HG03571 (cell line): ENCODE measurements around the gene ARHGAP32.
"Not testable (repeated sequence)": the region's sequence is repeated elsewhere in the genome, so short reads cannot be mapped to it uniquely, and the experiment has no call there.

Source experiments
- ATAC-seq: cut with Tn5 transposase; IDR thresholded peaks from one replicate; pipeline ENCODE4 v1.9.1; 2021; ENCODE audit not compliant: unreplicated experiment

The ARHGAP32 gene

GRCh38 chr11:129204150-129204838 is 12.2 kb upstream of the ARHGAP32 start:
- ATAC-seq: no peak

DNA sequence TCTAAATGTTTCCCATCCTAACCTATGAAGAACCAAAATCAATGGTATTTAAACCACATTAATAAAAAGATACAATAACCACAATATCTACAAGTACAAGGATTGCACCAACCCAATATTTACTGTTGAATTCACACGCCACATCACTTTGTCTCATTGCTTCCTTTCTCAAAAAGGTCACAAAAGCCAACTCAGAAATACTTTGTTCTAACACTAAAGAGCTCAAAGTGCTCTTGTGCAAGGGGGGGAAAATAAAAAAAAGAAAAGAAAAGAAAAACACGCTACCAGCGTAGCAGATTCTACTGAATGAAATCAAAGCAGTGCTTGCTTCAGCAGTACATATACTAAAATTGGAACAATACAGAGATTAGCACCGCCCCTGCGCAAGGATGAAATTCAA is 10.5 kb upstream of the ARHGAP32 start:
- no peak for ATAC-seq

DNA sequence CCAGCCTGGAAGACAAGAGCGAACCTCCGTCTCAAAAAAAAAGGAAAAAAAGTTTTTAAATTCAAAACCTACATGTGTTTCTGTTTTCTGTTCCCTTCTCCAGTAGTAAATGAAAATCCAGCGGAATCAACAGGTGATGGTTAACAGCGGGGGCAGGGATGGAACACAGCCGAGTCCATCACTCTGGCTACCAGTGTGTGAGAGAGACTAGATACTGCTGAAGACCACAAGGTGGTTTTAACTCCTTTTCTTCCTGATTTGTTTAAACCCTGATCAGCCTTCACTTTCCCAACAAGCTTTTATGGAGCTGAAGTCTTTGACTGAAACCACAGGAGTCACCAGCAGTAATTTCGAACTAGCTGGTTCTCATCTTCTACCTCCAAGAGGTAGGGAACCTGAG is 3.6 kb upstream of the ARHGAP32 start:
- ATAC-seq: no peak

DNA sequence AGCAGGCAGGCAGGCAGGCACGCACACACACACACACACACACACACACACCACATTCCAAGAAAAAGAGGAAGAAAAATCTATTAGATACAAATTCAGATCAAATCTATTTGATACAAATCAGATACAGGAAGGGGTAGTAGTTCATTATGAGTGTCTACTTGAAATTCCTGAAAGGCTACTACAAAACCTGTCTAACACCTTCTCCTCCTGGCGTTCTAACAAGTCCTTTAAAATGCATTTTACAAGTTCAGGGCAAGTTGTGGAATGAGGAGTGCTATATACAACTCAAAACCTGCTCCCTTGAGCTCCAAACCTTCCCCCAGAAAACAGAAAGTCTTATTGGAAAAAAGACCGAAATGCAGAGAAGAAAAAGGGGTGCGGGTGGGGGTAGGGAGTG is 476 bp downstream of the ARHGAP32 start:
- no peak for ATAC-seq

DNA sequence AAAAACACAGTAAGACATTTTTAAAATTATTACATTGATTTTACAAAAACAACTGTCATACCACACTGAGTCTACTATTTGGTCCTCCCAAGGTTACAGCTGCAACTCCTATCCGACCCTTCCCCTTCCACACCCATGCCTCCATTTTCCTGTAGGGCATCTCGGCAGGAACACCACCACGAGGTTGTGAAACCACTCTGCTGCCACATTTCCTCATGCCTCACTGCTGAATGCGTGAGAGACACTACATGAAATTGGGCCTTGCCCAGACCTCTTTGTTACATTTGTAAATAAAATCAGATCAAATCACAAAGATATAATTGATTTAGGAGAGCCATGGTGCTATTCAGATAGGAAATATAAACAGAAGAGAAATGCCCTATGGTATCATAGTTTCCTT is 2.0 kb downstream of the ARHGAP32 start:
- no peak for ATAC-seq

- no peak for ATAC-seq
These were observed 2.5 kb downstream of the ARHGAP32 start for GRCh38 chr11:129189646-129190045.

DNA sequence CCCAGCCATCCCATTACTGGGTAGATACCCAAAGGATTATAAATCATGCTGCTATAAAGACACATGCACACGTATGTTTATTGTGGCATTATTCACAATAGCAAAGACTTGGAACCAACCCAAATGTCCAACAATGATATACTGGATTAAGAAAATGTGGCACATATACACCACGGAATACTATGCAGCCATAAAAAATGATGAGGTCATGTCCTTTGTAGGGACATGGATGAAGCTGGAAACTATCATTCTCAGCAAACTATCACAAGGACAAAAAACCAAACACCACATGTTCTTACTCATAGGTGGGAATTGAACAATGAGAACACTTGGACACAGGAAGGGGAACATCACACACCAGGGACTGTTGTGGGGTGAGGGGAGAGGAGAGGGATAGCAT is 7.0 kb downstream of the ARHGAP32 start:
- ATAC-seq: not testable (repeated sequence)

- no peak for ATAC-seq
These were observed 7.5 kb downstream of the ARHGAP32 start for GRCh38 chr11:129184581-129184980.

- no peak for ATAC-seq
These were observed 24.8 kb downstream of the ARHGAP32 start for GRCh38 chr11:129167315-129167714.

- ATAC-seq: no peak
These were observed 28.4 kb downstream of the ARHGAP32 start for GRCh38 chr11:129163714-129164164.

GRCh38 chr11:129157080-129157479 is 35.0 kb downstream of the ARHGAP32 start:
- ATAC-seq: not testable (repeated sequence)

GRCh38 chr11:129155745-129156144 is 36.4 kb downstream of the ARHGAP32 start:
- ATAC-seq: no peak

- ATAC-seq: no peak
These were observed 43.6 kb downstream of the ARHGAP32 start for GRCh38 chr11:129148487-129148886.

DNA sequence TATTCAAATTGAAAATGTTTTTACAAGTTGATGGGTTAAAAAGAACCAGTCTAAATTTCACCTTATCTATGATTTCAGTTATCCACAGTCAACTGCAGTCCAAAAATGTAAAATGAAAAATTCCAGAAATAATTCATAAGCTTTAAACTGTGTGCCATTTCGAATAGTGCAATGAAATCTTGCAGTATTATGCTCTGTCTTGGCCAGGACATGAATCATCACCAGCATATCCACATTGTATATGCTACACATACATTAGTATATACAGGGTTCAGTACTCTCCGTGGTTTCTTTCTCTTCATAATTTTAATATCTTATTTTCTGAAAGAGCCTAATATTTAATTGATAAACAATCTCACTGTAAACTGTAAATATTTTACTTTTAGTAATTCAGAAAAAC is 45.9 kb downstream of the ARHGAP32 start:
- no peak for ATAC-seq

DNA sequence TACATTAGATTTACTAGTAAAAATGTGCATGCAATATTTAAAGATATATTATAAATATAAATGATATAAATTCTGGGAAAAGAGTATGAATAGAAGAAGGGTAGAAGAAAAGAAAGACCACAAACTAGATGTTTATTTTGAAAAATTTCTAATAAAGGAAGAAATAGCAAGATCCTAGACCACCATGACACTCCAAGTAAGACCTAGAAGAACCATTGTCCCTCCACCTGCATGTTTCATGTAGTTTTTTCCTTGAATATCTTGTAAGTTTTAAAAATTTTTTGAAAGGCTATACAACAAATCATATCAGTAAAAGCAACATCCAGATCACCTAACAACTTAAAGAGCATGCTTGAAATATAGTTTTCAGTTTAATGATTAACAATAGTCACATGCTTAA is 46.8 kb downstream of the ARHGAP32 start:
- ATAC-seq: no peak

DNA sequence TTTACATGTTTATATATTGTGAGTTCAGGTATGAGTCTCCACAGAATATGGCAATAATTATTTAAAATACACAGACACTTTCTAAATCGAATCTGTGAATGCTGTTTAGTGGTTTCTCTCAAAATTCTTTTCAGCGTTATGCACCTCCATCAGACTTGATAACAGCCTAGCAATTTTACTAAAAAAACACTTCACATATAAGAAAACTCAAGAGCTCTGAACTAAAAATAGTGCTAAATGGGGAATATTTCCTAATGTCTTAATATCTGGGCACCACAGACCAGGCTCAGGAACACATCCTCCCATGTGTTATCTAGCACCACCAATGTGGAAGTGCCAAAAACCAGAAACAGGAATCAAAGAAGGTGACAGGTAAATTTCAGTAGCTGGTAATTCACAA is 47.9 kb downstream of the ARHGAP32 start:
- no peak for ATAC-seq

DNA sequence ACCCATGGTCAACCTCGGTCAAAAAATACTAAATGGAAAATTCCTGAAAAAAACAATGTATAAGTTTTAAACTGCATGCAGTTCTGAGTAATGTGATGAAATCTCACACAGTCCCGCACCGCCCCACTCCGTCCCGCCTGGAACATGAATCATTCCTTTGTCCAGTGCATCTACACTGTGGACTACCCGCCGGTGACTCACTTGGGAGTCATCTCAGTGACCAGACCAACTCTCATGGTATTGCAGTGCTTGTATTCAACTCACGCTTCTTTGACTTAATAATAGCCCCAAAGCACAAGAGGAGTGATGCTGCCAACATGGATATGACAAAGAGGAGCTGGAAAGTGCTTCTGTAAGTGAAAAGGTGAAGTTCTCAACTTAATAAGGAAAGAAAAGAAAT is 48.8 kb downstream of the ARHGAP32 start:
- no peak for ATAC-seq

DNA sequence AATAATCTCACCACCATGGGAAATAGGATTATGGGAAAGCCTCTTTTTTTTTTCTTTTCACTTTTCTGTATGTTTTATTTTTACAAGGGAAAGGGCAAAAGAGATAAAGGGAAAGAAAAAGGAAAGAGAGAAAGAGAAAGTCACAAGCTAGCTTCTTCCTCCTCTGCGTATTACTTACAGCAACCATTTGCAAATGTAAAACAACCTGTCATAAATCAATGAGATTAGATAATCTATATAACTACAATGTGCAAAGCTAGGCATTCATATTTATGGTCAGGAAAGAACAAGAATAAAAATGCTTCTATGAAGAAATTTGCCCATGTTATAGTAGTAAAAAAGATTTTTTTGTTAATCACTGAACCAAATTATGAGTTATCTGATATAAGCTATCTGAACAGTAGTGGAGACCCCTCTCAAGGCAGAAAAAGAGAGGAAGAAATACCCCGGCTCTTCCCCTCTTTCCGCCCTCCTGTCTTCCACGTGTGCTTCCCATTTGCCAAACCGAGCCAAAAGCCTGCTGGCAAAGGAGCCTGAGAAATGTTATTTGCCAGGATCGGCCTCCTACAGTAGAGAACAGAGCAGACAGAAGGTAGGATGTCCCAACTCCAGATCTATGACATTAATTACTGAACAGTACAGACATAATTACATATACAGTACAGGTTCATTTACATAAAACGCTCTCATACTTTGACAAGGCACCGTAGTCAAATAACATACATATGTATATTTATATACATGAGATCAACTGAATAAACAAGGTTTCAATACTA is 50.2 kb downstream of the ARHGAP32 start:
- ATAC-seq: no peak

- ATAC-seq: no peak
These were observed 60.8 kb downstream of the ARHGAP32 start for GRCh38 chr11:129131316-129131715.

GRCh38 chr11:129128881-129129620 is 63.1 kb downstream of the ARHGAP32 start:
- ATAC-seq: not testable (repeated sequence)

DNA sequence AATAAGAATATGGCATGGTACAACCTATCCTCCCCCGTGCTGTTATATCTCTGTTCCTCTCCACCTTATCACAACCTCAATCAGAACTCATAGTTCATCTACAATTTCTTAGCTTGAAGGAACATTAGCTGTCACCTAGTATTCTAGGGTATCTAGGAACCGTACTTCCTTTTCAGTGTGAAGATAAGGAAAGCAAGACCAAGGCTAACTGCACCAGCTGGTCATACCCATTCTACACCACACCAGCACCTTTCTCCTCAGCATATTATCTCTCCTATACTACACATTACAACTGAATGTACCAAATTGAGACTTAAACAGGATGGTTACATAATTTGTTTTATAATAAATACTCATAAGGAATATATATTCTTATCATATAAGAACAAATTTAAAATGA is 73.1 kb downstream of the ARHGAP32 start:
- no peak for ATAC-seq
